HEK293 (cell line): Measurements from ENCODE around the gene CARS1.

Source experiments
- CTCF ChIA-PET: fragments of 350-600 bp; formaldehyde crosslinking; extraction: SDS; loops from one replicate; lab custom pipeline; 2021; ENCODE audit warnings: antibody characterized with exemption; lab: Yijun Ruan, JAX
- POLR2A ChIA-PET: fragments of 300-600 bp; formaldehyde crosslinking; extraction: SDS; loops from one replicate; lab custom pipeline; 2020; ENCODE audit warnings: antibody characterized with exemption, inconsistent platforms; lab: Yijun Ruan, JAX
- H3K27ac ChIP-seq: fragments of 200-500 bp; sonication (Bioruptor generic); 2 replicates; pipeline ENCODE4 v1.5.1; 2014; ENCODE audit warnings: low read depth, low read length, control low read depth, inconsistent platforms; ENCODE audit errors: extremely low read depth
- H3K36me3 ChIP-seq, 2 experiments: fragments of 200-500 bp in 1 of 2; sonication (Bioruptor generic) in 1 of 2; 1 replicate in 1 of 2; 2 replicates in 1 of 2; pipeline ENCODE4 v1.5.1; 2014 to 2017; ENCODE audit warnings: inconsistent platforms in 2 of 2, low read length in 2 of 2; ENCODE audit not compliant: control insufficient read depth in 2 of 2, insufficient read depth in 1 of 2
- H3K4me1 ChIP-seq: fragments of 200-500 bp; sonication (Bioruptor generic); 2 replicates; pipeline ENCODE4 v1.5.1; 2014; ENCODE audit warnings: mild to moderate bottlenecking, low read length, inconsistent platforms; ENCODE audit not compliant: control insufficient read depth, insufficient read depth
- H3K4me3 ChIP-seq: 2 replicates; pipeline ENCODE4 v1.5.1; 2011; ENCODE audit warnings: low read depth, mild to moderate bottlenecking, control low read depth, low read length, moderate library complexity
- H3K9me3 ChIP-seq: fragments of 200-500 bp; sonication (Bioruptor generic); 2 replicates; pipeline ENCODE4 v1.5.1; 2014; ENCODE audit warnings: low read depth, low read length, inconsistent platforms; ENCODE audit not compliant: control insufficient read depth, insufficient read depth
- GLIS1 ChIP-seq: fragments of 450-650 bp; formaldehyde crosslinking; IDR thresholded peaks from 2 replicates; pipeline ENCODE4 v1.5.1; 2016; ENCODE audit warnings: missing biosample characterization, missing genetic modification characterization

The CARS1 gene

GRCh38 chr11:2951231-2952110 is 105.8 kb downstream of the CARS1 start:
- no peaks in the 10 kb centered on the region for H3K4me1 ChIP-seq
- CTCF ChIA-PET, result interaction anchor here (0.5 to 2.1 kb wide), 3 partner anchors 22 to 418 kb away, joined by 7 to 8 read pairs (median 8); partner anchors contain the start of gene PHLDA2
- H3K9me3 ChIP-seq, result no peaks in the 10 kb centered on the region
- no peak overlapping the region for H3K27ac ChIP-seq
- peaks cover 6 to 100% of the 10 kb centered on the region in 2 experiments; a peak in 2 of 3 replicates for H3K36me3 ChIP-seq
- no peak for TF ChIP-seq GLIS1 (tag by site-specific recombination)
- TF ChIP-seq, all 188 proteins: peak for 0
- POLR2A ChIA-PET, result no interaction called here
- H3K4me3 ChIP-seq, result no peak overlapping the region
